OCI-LY1 (cell line): ENCODE measurements around the gene TASP1.

Source experiments
- H2AFZ ChIP-seq: fragments of 200-600 bp; sonication (generic), shearing (Covaris generic); 2 replicates; pipeline ENCODE4 v1.6.0; 2014; ENCODE audit warnings: antibody characterized with exemption, mild to moderate bottlenecking, low read length
- H3F3A ChIP-seq: fragments of 200-600 bp; sonication (generic), shearing (Covaris generic); 2 replicates; pipeline ENCODE4 v1.6.0; 2014; ENCODE audit warnings: mild to moderate bottlenecking, antibody characterized with exemption, low read length, moderate library complexity; ENCODE audit not compliant: insufficient read depth
- H3K27ac ChIP-seq: fragments of 200-600 bp; sonication (generic); 2 replicates; pipeline ENCODE4 v1.5.1; 2014; ENCODE audit warnings: low read length, mixed run types, mild to moderate bottlenecking, low read depth; ENCODE audit not compliant: poor library complexity, severe bottlenecking
- H3K27me3 ChIP-seq: fragments of 200-600 bp; sonication (generic); 2 replicates; pipeline ENCODE4 v1.6.0; 2014; ENCODE audit warnings: antibody characterized with exemption, mild to moderate bottlenecking, low read length, moderate library complexity; ENCODE audit not compliant: insufficient read depth
- H3K36me3 ChIP-seq: fragments of 200-600 bp; sonication (generic); 2 replicates; pipeline ENCODE4 v1.6.1; 2014; ENCODE audit warnings: mild to moderate bottlenecking, antibody characterized with exemption, low read length, moderate library complexity, mixed read lengths; ENCODE audit not compliant: insufficient read depth
- H3K4me1 ChIP-seq: fragments of 200-600 bp; sonication (generic); 2 replicates; pipeline ENCODE4 v1.5.1; 2014; ENCODE audit warnings: mild to moderate bottlenecking, low read length, moderate library complexity; ENCODE audit not compliant: insufficient read depth, severe bottlenecking
- H3K4me2 ChIP-seq: fragments of 200-600 bp; sonication (generic), shearing (Covaris generic); 2 replicates; pipeline ENCODE4 v1.6.1; 2014; ENCODE audit warnings: low read length
- H3K4me3 ChIP-seq: fragments of 200-600 bp; sonication (generic); 2 replicates; pipeline ENCODE4 v1.5.1; 2014; ENCODE audit warnings: low read length, low read depth, mild to moderate bottlenecking, mixed read lengths; ENCODE audit not compliant: poor library complexity, severe bottlenecking
- H3K79me2 ChIP-seq: fragments of 200-600 bp; shearing (Covaris generic); 2 replicates; pipeline ENCODE4 v1.6.1; 2016; ENCODE audit warnings: mixed run types, low read length, mixed read lengths; ENCODE audit not compliant: insufficient read depth
- H3K9ac ChIP-seq: fragments of 200-600 bp; sonication (generic), shearing (Covaris generic); 2 replicates; pipeline ENCODE4 v1.6.1; 2014; ENCODE audit warnings: mild to moderate bottlenecking, low read length, mixed read lengths
- H3K9me2 ChIP-seq: fragments of 200-600 bp; sonication (generic), shearing (Covaris generic); 2 replicates; pipeline ENCODE4 v1.6.1; 2014; ENCODE audit warnings: low read depth, mild to moderate bottlenecking, low read length, mixed read lengths
- H3K9me3 ChIP-seq: fragments of 200-600 bp; shearing (Covaris generic); 2 replicates; pipeline ENCODE4 v1.6.1; 2014; ENCODE audit warnings: low read length, mixed read lengths
- H4K20me1 ChIP-seq: fragments of 200-600 bp; sonication (generic), shearing (Covaris generic); 2 replicates; pipeline ENCODE4 v1.6.0; 2016; ENCODE audit warnings: mild to moderate bottlenecking, low read length; ENCODE audit not compliant: insufficient read depth
- EZH2 ChIP-seq: fragments of 200-600 bp; sonication (generic), shearing (Covaris generic); IDR thresholded peaks from 2 replicates; pipeline ENCODE4 v1.8.0; 2017; ENCODE audit warnings: borderline replicate concordance, mixed run types, mild to moderate bottlenecking, antibody characterized with exemption, low read length, moderate library complexity, mixed read lengths
- TF ChIP-seq, protein P1 (sequence below): fragments of 200-600 bp; sonication (generic), shearing (Covaris generic); IDR thresholded peaks from 2 replicates; pipeline ENCODE4 v1.5.1; 2017; ENCODE audit warnings: mild to moderate bottlenecking, antibody characterized with exemption, low read length, moderate library complexity, mixed read lengths

The TASP1 gene

DNA sequence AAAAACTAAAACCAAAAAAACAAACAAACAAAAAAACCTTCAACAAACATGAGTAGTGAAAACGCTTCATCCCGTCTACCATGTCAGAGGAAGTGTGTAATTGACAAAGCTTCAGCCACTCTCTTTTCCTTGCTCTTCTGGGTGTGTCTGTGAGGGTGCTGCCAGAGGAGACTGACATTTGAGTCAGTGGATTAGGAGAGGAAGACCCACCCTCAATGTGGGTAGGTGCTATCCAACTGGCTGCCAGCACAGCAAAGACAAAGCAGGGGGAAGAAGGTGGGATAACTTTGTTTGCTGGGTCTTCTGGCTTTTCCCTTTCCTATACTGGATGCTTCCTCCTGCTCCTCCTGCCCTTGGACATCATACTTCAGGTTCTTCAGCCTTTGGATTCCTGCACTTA lies 145.6 kb downstream of the TASP1 start:
- Histone ChIP-seq H3K9me2 (no peaks in the 10 kb centered on the region), H3K4me1 (no peaks in the 10 kb centered on the region), H3K27ac (no peak overlapping the region), H3K36me3 (no peaks in the 10 kb centered on the region), H3K27me3 (no peaks in the 10 kb centered on the region), H3K9ac (no peak overlapping the region), H4K20me1 (no peaks in the 10 kb centered on the region), H3K79me2 (no peaks in the 10 kb centered on the region), H3F3A (no peaks in the 10 kb centered on the region), H3K4me3 (no peak overlapping the region), H3K4me2 (no peak overlapping the region), H3K9me3 (no peaks in the 10 kb centered on the region), H2AFZ (no peak overlapping the region)
- TF ChIP-seq, protein P1, sequence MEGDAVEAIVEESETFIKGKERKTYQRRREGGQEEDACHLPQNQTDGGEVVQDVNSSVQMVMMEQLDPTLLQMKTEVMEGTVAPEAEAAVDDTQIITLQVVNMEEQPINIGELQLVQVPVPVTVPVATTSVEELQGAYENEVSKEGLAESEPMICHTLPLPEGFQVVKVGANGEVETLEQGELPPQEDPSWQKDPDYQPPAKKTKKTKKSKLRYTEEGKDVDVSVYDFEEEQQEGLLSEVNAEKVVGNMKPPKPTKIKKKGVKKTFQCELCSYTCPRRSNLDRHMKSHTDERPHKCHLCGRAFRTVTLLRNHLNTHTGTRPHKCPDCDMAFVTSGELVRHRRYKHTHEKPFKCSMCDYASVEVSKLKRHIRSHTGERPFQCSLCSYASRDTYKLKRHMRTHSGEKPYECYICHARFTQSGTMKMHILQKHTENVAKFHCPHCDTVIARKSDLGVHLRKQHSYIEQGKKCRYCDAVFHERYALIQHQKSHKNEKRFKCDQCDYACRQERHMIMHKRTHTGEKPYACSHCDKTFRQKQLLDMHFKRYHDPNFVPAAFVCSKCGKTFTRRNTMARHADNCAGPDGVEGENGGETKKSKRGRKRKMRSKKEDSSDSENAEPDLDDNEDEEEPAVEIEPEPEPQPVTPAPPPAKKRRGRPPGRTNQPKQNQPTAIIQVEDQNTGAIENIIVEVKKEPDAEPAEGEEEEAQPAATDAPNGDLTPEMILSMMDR: no peak
- no peak for TF ChIP-seq EZH2

DNA sequence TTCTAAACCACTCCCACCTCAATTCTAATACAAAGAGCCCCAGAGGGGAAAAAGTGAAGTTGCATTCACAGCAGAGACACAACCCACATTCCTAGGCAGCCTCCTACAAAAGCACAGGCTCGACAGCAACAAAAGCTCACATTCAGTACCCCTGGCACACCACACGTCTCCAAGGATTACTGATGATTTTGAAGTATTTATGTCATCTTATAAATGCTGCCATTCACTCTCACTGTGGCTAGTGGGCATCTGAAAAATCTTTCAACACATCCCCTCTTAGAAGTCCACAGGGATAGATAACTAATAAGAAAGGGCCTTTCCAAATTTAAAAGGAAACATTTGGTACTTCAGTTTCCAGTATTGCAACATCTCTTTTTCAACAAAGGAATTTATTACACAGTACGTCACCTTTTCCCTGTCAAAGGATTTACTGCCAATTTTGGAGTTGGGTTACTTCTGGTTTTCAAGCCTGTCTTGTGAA lies 146.7 kb downstream of the TASP1 start:
- Histone ChIP-seq H4K20me1 (no peaks in the 10 kb centered on the region), H3K79me2 (no peaks in the 10 kb centered on the region), H3K4me3 (no peak overlapping the region), H3K4me2 (no peak overlapping the region), H3K9me3 (0 out of 2 replicates have a peak, but pooled peaks cover 3% of the 10 kb centered on the region), H2AFZ (no peak overlapping the region), H3K9ac (no peak overlapping the region), H3K36me3 (no peaks in the 10 kb centered on the region), H3K27ac (no peak overlapping the region), H3K4me1 (no peaks in the 10 kb centered on the region), H3F3A (no peaks in the 10 kb centered on the region), H3K27me3 (no peaks in the 10 kb centered on the region), H3K9me2 (no peaks in the 10 kb centered on the region)
- TF ChIP-seq, protein P1: no peak
- no peak for TF ChIP-seq EZH2

DNA sequence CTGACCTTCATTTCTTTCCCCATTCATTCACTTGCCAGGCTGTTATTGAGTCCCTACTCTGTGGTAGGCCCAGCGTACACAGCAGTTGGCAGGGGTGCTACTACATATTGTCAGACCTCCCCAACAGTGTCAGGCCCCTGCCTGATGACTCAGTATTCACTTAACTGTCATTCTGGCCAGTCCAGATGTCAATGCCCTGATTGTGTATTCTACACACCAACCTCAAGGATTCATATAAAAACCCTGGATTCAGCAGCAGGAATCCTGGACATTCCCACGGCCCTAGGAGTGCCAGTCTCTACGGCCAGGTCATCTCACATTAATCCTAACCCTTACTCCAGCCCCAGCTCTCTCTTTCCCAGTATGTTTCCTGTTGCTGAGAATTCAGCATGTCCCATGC lies 151.5 kb downstream of the TASP1 start:
- Histone ChIP-seq H3K9me3 (0 out of 2 replicates have a peak, but pooled peaks cover 3% of the 10 kb centered on the region), H3F3A (no peaks in the 10 kb centered on the region), H3K79me2 (no peaks in the 10 kb centered on the region), H3K4me3 (no peak overlapping the region), H2AFZ (no peak overlapping the region), H3K27me3 (no peaks in the 10 kb centered on the region), H3K4me2 (no peak overlapping the region), H3K4me1 (no peaks in the 10 kb centered on the region), H3K27ac (no peak overlapping the region), H3K9ac (no peak overlapping the region), H4K20me1 (no peaks in the 10 kb centered on the region), H3K36me3 (peaks cover 11% of the 10 kb centered on the region), H3K9me2 (no peaks in the 10 kb centered on the region)
- TF ChIP-seq, protein P1: no peak
- TF ChIP-seq EZH2: no peak
